ENCODE data around the gene ZNF248.
"Not testable (repeated sequence)": the region's sequence is repeated elsewhere in the genome, so short reads cannot be mapped to it uniquely, and the experiment has no call there.

Gene ZNF248

GRCh38 chr10:37741831-37742230 lies 115.6 kb downstream of the ZNF248 start:
- TF ChIP-seq CTCF (IDR thresholded peaks at IDR 0.05; ENCODE audit: control insufficient read depth, insufficient read depth, low read depth, low read length, missing control alignments) = no peak

GRCh38 chr10:37739181-37739580 lies 118.2 kb downstream of the ZNF248 start:
- no peak for DNase-seq (ENCODE audit: low read depth)
- H3K4me3 ChIP-seq (ENCODE audit: control insufficient read depth, low read depth, low read length) = no peak overlapping the region
- no peak for TF ChIP-seq CTCF (IDR thresholded peaks at IDR 0.05; ENCODE audit: control insufficient read depth, insufficient read depth, low read depth, low read length, missing control alignments)

More at GRCh38 chr10:37741831-37742230, 115.6 kb downstream of the ZNF248 start:
- DNase-seq (ENCODE audit: low read depth) = no peak
- H3K4me3 ChIP-seq (ENCODE audit: control insufficient read depth, low read depth, low read length) = no peak overlapping the region

GRCh38 chr10:37738241-37738640 lies 119.2 kb downstream of the ZNF248 start:
- not testable (repeated sequence) for H3K4me3 ChIP-seq (ENCODE audit: control insufficient read depth, low read depth, low read length); DNase-seq (ENCODE audit: low read depth)

GRCh38 chr10:37737336-37737735 lies 120.1 kb downstream of the ZNF248 start:
- no peak for DNase-seq (ENCODE audit: low read depth)
- H3K4me3 ChIP-seq (ENCODE audit: control insufficient read depth, low read depth, low read length) = no peak overlapping the region
- no peak for TF ChIP-seq CTCF (IDR thresholded peaks at IDR 0.05; ENCODE audit: control insufficient read depth, insufficient read depth, low read depth, low read length, missing control alignments)

- no peak overlapping the region for H3K4me3 ChIP-seq (ENCODE audit: control insufficient read depth, low read depth, low read length)
- no peak for DNase-seq (ENCODE audit: low read depth)
- no peak for TF ChIP-seq CTCF (IDR thresholded peaks at IDR 0.05; ENCODE audit: control insufficient read depth, insufficient read depth, low read depth, low read length, missing control alignments)
Measured at GRCh38 chr10:37736120-37736519, 121.3 kb downstream of the ZNF248 start.

- peak; percentile 2 for DNase-seq (ENCODE audit: low read depth)
- TF ChIP-seq CTCF (IDR thresholded peaks at IDR 0.05; ENCODE audit: control insufficient read depth, insufficient read depth, low read depth, low read length, missing control alignments) = no peak
- H3K4me3 ChIP-seq (ENCODE audit: control insufficient read depth, low read depth, low read length) = no peak overlapping the region
Measured at GRCh38 chr10:37734971-37735370, 122.4 kb downstream of the ZNF248 start.

Data from AG09309 (cell line).